Cardiac muscle cell (in vitro differentiated cells and primary cell): ENCODE results near the gene SOX15. TPM values are rescaled to one million over a fixed set of nuclear protein-coding genes. Genes with fewer than 3 reads are reported as not detected.
A peak's percentile ranks its signal among the peaks of the same experiment; 100 is the strongest.

Source experiments
- DNase-seq, 2 donors: peaks; one replicate each; pipeline versions ENCODE4 v3.0.0 to v3.0.0-alpha.2; 2010 to 2017; ENCODE audit warnings: low read depth in 1 of 2, low spot score in 1 of 2
- H3K27ac ChIP-seq: fragments of 200-600 bp; sonication (generic); 2 replicates; pipeline ENCODE4 v1.5.1; 2016
- H3K27me3 ChIP-seq: fragments of 200-600 bp; sonication (generic); 2 replicates; pipeline ENCODE4 v1.6.0; 2016; ENCODE audit warnings: control low read depth
- H3K36me3 ChIP-seq: fragments of 200-600 bp; sonication (generic); 2 replicates; pipeline ENCODE4 v1.5.1; 2016; ENCODE audit warnings: control low read depth
- H3K4me1 ChIP-seq: fragments of 200-600 bp; sonication (generic); 2 replicates; pipeline ENCODE4 v1.8.1; 2017; ENCODE audit warnings: low read depth, mild to moderate bottlenecking, mixed run types
- H3K4me3 ChIP-seq: fragments of 200-600 bp; sonication (generic); 2 replicates; pipeline ENCODE4 v1.5.1; 2016; ENCODE audit warnings: mild to moderate bottlenecking
- H3K9me3 ChIP-seq: fragments of 200-600 bp; sonication (generic); 2 replicates; pipeline ENCODE4 v1.5.1; 2017; ENCODE audit warnings: low read depth, mild to moderate bottlenecking, control low read depth
- CTCF ChIP-seq: IDR thresholded peaks from 2 replicates; pipeline ENCODE4 v1.5.1; 2012; ENCODE audit warnings: low read depth, mild to moderate bottlenecking, low read length
- polyA plus RNA-seq: library from polyadenylated mRNA; unstranded; fragments of >200 nt; fragmentation: Nextera tagmentation; extraction: Ambion mirVana; gene quantifications from 2 replicates; pipeline ENCODE4 v1.2.1, GENCODE V29; 2016
- total RNA-seq: library from RNA; depleted of rRNA; stranded (reverse); fragments of >200 nt; gene quantifications from 2 replicates; pipeline ENCODE4 v1.2.3, GENCODE V29; 2016

SOX15 gene
- total and polyA plus RNA-seq, 2 experiments from 2014 or later = 5.3 to 5.4 TPM

DNA sequence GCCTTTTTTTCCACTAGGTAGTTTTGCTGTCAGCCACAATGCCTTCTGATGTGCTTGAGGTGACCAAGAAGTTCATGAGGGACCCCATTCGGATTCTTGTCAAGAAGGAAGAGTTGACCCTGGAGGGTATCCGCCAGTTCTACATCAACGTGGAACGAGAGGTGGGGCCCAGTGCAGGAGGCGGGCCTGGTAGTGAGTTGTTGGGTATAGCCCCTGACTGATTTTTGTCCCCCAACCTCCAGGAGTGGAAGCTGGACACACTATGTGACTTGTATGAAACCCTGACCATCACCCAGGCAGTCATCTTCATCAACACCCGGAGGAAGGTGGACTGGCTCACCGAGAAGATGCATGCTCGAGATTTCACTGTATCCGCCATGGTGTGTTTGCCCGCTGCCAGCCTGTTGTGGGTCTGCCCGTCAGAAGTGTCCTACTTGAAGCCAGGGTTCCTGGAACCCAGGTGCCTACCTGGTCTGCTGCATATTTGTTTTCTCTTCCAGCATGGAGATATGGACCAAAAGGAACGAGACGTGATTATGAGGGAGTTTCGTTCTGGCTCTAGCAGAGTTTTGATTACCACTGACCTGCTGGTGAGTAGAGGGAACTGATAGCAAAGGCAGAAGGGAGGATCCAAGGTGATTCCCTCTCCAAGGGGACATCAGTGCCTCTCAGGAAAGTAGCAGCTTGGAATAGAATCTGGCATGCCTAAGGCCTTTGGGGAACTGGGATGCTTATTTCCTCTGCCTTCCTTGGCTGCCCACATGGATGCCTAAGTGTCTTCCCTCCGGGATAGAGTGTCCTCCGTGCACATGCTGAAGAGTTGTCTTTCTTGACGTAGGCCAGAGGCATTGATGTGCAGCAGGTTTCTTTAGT lies 12.3 kb downstream of the SOX15 start:
- no peaks in the 10 kb centered on the region for H3K9me3 ChIP-seq
- H3K4me3 ChIP-seq = no peak overlapping the region
- no peak for TF ChIP-seq CTCF
- H3K27me3 ChIP-seq = no peaks in the 10 kb centered on the region
- H3K36me3 ChIP-seq = peaks cover 53% of the 10 kb centered on the region
- H3K4me1 ChIP-seq = peaks cover 1% of the 10 kb centered on the region
- DNase-seq = no peak
- H3K27ac ChIP-seq = no peak overlapping the region

GRCh38 chr17:7576432-7576937 lies 13.4 kb downstream of the SOX15 start:
- Histone ChIP-seq H3K4me1 (no peaks in the 10 kb centered on the region), H3K27me3 (no peaks in the 10 kb centered on the region), H3K9me3 (no peaks in the 10 kb centered on the region), H3K27ac (no peak overlapping the region), H3K4me3 (no peak overlapping the region), H3K36me3 (peaks cover 53% of the 10 kb centered on the region)
- no peak for TF ChIP-seq CTCF
- no peak for DNase-seq

GRCh38 chr17:7575959-7576358 lies 13.9 kb downstream of the SOX15 start:
- Histone ChIP-seq H3K27ac (peak overlapping the region; percentile 42), H3K36me3 (peaks cover 53% of the 10 kb centered on the region), H3K27me3 (no peaks in the 10 kb centered on the region), H3K4me3 (no peak overlapping the region), H3K4me1 (no peaks in the 10 kb centered on the region), H3K9me3 (no peaks in the 10 kb centered on the region)
- no peak for TF ChIP-seq CTCF
- DNase-seq = no peak

- Histone ChIP-seq H3K4me3 (no peak overlapping the region), H3K27ac (peak overlapping the region; percentile 42), H3K36me3 (peaks cover 53% of the 10 kb centered on the region), H3K9me3 (no peaks in the 10 kb centered on the region), H3K4me1 (no peaks in the 10 kb centered on the region), H3K27me3 (no peaks in the 10 kb centered on the region)
- no peak for TF ChIP-seq CTCF
- no peak for DNase-seq
Measured at GRCh38 chr17:7575481-7575883, 14.4 kb downstream of the SOX15 start.

GRCh38 chr17:7574176-7574953 lies 15.5 kb downstream of the SOX15 start:
- Histone ChIP-seq H3K27me3 (no peaks in the 10 kb centered on the region), H3K27ac (peak overlapping the region; percentile 25), H3K36me3 (peaks cover 52% of the 10 kb centered on the region)

More at GRCh38 chr17:7574176-7574953, 15.5 kb downstream of the SOX15 start:
- no peaks in the 10 kb centered on the region for H3K4me1 ChIP-seq
- no peak for DNase-seq
- peak overlapping the region; percentile 84 for H3K4me3 ChIP-seq
- TF ChIP-seq CTCF = no peak
- H3K9me3 ChIP-seq = no peaks in the 10 kb centered on the region
